Liver (tissue), 3 donors: ENCODE measurements around the gene BEX3.

Source experiments
- CTCF ChIP-seq: fragments of 150-350 bp; IDR thresholded peaks from 2 replicates; pipeline ENCODE4 v1.5.1; 2017; ENCODE audit warnings: improper control_type of control experiment, low read depth, low read length; ENCODE audit not compliant: missing input control
- FOXA1 ChIP-seq: IDR thresholded peaks from 2 replicates; pipeline ENCODE4 v1.6.1; 2016; ENCODE audit warnings: antibody characterized with exemption
- HNF4A ChIP-seq, 2 donors: conservative IDR thresholded peaks; 2 replicates each; pipeline ENCODE4 v1.6.1; 2016; ENCODE audit warnings: antibody characterized with exemption in 2 of 2, mild to moderate bottlenecking in 2 of 2
- JUND ChIP-seq, 2 donors: IDR thresholded peaks; 2 replicates each; pipeline ENCODE4 v1.6.1; 2016; ENCODE audit warnings: antibody characterized with exemption in 2 of 2
- MAX ChIP-seq: IDR thresholded peaks from 2 replicates; pipeline ENCODE4 v1.6.1; 2016; ENCODE audit warnings: antibody characterized with exemption
- RAD21 ChIP-seq, 2 donors: IDR thresholded peaks; 2 replicates each; pipeline ENCODE4 v1.6.1; 2016; ENCODE audit warnings: antibody characterized with exemption in 2 of 2, mild to moderate bottlenecking in 2 of 2
- REST ChIP-seq: IDR thresholded peaks from 2 replicates; pipeline ENCODE4 v1.6.1; 2016; ENCODE audit warnings: antibody characterized with exemption, mild to moderate bottlenecking
- TAF1 ChIP-seq: conservative IDR thresholded peaks from 2 replicates; pipeline ENCODE4 v1.6.1; 2016; ENCODE audit warnings: antibody characterized with exemption, mild to moderate bottlenecking
- YY1 ChIP-seq: IDR thresholded peaks from 2 replicates; pipeline ENCODE4 v1.6.1; 2016; ENCODE audit warnings: antibody characterized with exemption, mild to moderate bottlenecking
- ZBTB33 ChIP-seq: IDR thresholded peaks from 2 replicates; pipeline ENCODE4 v1.6.1; 2016; ENCODE audit warnings: antibody characterized with exemption
- donor health status: healthy.
- donor health status: healthy.

- TF ChIP-seq CTCF (no peak), REST (no peak), HNF4A (conservative IDR thresholded peaks at IDR 0.05) (no peak), JUND (IDR thresholded peaks at IDR 0.05) (no peak), RAD21 (IDR thresholded peaks at IDR 0.05) (no peak), TAF1 (no peak), MAX (no peak), ZBTB33 (no peak), YY1 (no peak), FOXA1 (no peak)
These were observed 15.4 kb upstream of the BEX3 start for GRCh38 chrX:103360916-103361315.
